ENCODE measurements around the gene ANKRD44.
A peak's percentile ranks its signal among the peaks of the same experiment; 100 is the strongest.

ANKRD44 gene

DNA sequence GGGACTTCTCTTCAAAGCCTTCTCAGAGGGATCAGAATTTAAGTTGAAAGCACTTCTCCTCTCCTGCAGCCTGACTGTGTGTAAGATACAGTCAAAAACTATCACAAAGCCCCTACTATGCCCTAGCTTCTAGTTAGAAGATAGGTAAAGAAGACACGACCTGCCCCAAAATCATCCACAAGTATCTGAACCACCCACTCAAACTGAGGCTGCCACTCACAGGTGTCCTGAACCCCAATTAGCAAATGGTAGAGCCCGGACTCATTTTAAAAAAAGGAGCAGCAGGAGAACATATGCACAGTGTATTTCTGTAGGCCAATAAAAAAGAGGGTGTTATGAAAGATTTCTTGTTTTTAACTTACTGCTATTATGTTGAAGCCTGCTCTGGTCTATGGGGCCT is 74.4 kb downstream of the ANKRD44 start:
- DNase-seq (ENCODE audit: low read depth) = no peak
- H3K4me3 ChIP-seq (ENCODE audit: low read depth, low read length) = no peak overlapping the region
- TF ChIP-seq, protein P1, sequence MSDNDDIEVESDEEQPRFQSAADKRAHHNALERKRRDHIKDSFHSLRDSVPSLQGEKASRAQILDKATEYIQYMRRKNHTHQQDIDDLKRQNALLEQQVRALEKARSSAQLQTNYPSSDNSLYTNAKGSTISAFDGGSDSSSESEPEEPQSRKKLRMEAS (IDR thresholded peaks at IDR 0.05; ENCODE audit: low read depth, low read length) = no peak
- TF ChIP-seq MYC (IDR thresholded peaks at IDR 0.05; ENCODE audit: low read depth, low read length) (no peak), POLR2A (IDR thresholded peaks at IDR 0.05; ENCODE audit: extremely low read depth, insufficient read length) (no peak)
- TF ChIP-seq, protein P2, sequence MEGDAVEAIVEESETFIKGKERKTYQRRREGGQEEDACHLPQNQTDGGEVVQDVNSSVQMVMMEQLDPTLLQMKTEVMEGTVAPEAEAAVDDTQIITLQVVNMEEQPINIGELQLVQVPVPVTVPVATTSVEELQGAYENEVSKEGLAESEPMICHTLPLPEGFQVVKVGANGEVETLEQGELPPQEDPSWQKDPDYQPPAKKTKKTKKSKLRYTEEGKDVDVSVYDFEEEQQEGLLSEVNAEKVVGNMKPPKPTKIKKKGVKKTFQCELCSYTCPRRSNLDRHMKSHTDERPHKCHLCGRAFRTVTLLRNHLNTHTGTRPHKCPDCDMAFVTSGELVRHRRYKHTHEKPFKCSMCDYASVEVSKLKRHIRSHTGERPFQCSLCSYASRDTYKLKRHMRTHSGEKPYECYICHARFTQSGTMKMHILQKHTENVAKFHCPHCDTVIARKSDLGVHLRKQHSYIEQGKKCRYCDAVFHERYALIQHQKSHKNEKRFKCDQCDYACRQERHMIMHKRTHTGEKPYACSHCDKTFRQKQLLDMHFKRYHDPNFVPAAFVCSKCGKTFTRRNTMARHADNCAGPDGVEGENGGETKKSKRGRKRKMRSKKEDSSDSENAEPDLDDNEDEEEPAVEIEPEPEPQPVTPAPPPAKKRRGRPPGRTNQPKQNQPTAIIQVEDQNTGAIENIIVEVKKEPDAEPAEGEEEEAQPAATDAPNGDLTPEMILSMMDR (IDR thresholded peaks at IDR 0.05; ENCODE audit: low read depth, low read length) = no peak

GRCh38 chr2:197235711-197236110 is 74.9 kb downstream of the ANKRD44 start:
- TF ChIP-seq POLR2A (IDR thresholded peaks at IDR 0.05; ENCODE audit: extremely low read depth, insufficient read length) = no peak
- TF ChIP-seq, protein P2 (IDR thresholded peaks at IDR 0.05; ENCODE audit: low read depth, low read length) = no peak
- TF ChIP-seq MYC (IDR thresholded peaks at IDR 0.05; ENCODE audit: low read depth, low read length) = no peak
- TF ChIP-seq, protein P1 (IDR thresholded peaks at IDR 0.05; ENCODE audit: low read depth, low read length) = no peak
- no peak overlapping the region for H3K4me3 ChIP-seq (ENCODE audit: low read depth, low read length)
- DNase-seq (ENCODE audit: low read depth) = no peak

DNA sequence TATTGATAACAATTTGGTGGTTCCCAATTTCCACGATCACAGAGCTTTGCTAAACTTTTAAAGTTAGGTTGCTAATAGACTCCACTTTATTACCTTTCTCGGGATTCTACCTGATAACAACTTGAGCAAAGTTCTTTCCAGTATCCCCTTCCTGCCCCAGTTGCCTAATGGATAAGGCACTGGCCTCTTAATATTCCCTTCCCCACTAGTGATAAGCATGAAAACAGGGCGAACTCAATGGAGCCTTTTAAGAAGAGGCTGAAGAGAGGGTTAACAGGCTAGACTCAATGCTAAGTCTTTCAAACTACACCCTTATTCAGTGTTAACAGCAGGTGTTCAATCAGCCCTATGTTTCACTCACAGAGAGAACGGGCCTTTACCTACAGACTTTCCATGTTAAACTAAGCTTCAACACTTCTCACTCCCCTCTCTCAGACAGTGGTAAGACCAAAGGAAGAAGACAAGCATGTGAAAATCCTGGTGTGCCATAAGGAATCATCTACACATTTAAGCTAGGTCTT is 75.8 kb downstream of the ANKRD44 start:
- TF ChIP-seq POLR2A (IDR thresholded peaks at IDR 0.05; ENCODE audit: extremely low read depth, insufficient read length) (no peak), MYC (IDR thresholded peaks at IDR 0.05; ENCODE audit: low read depth, low read length) (no peak)
- TF ChIP-seq, protein P1 (IDR thresholded peaks at IDR 0.05; ENCODE audit: low read depth, low read length) = no peak
- no peak for DNase-seq (ENCODE audit: low read depth)
- H3K4me3 ChIP-seq (ENCODE audit: low read depth, low read length) = no peak overlapping the region

- no peak for DNase-seq (ENCODE audit: low read depth)
- no peak for TF ChIP-seq POLR2A (IDR thresholded peaks at IDR 0.05; ENCODE audit: extremely low read depth, insufficient read length)
- TF ChIP-seq MYC (IDR thresholded peaks at IDR 0.05; ENCODE audit: low read depth, low read length) = no peak
- TF ChIP-seq, protein P1 (IDR thresholded peaks at IDR 0.05; ENCODE audit: low read depth, low read length) = no peak
- TF ChIP-seq, protein P2 (IDR thresholded peaks at IDR 0.05; ENCODE audit: low read depth, low read length) = no peak
Observed at GRCh38 chr2:197233473-197233872, 77.1 kb downstream of the ANKRD44 start.

DNA sequence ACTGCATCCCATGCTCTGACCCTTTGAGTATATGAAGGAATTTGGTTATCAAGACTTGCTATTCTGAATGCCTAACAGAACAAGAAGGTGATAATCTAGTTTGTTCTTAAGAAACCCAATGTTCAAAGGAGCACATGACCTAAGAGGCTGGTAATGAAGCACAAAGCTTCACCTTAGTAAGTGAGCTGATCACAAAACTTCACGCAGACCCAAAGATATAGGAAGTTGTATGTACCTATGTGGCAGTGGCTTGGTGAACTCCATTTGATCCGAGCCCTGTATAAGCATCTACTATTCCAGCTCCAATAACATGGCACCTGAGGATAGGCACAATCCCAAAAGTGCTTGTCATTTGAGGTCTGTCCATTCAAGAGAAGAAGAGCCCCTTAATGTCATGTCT is 78.6 kb downstream of the ANKRD44 start:
- TF ChIP-seq MYC (IDR thresholded peaks at IDR 0.05; ENCODE audit: low read depth, low read length) (no peak), POLR2A (IDR thresholded peaks at IDR 0.05; ENCODE audit: extremely low read depth, insufficient read length) (no peak)
- TF ChIP-seq, protein P1 (IDR thresholded peaks at IDR 0.05; ENCODE audit: low read depth, low read length) = no peak
- TF ChIP-seq, protein P2 (IDR thresholded peaks at IDR 0.05; ENCODE audit: low read depth, low read length) = no peak
- DNase-seq (ENCODE audit: low read depth) = no peak
- no peak overlapping the region for H3K4me3 ChIP-seq (ENCODE audit: low read depth, low read length)

More at GRCh38 chr2:197233473-197233872, 77.1 kb downstream of the ANKRD44 start:
- no peak overlapping the region for H3K4me3 ChIP-seq (ENCODE audit: low read depth, low read length)

DNA sequence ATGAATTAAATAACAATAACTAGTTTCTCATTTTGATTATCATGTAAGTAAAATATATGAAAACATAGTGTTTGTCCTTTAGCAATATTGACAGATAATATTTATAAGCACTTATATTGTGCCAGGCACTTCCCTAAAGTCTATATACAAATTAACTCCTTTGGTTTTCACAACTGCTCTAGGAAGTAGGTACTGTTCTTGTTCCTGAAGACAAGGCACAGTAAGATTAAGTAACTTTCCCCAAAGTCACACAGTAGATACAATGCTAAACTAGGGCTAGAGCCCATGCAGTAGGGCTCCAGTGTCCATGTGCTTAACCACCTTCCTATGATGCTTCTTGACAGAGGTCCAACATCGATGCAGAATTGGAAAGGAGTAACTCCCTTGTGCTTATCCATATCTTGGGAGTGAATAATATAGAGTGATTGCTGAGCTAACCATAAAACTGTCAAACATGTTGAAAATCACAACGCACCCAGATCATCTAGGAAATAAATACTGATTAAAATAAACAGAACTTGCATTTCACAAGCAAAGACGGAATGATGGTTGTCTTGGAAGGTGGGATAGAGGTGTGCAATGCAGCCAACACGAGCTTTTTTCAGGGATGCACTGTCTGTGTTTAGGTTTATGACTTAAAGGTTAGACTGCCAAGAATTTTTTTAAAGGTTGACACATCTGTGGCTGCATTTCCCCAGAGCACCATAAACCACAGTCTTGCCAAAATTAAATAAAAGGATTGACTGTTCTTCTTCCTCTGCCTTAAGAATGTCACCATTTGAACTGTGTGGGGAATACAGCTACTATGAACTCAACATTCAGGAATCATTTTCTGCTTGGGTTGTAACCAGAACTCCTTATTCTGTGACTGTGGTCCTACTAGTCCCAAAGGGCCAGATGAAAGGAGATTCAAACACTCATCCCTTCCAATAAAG is 80.8 kb downstream of the ANKRD44 start:
- no peak for TF ChIP-seq MYC (IDR thresholded peaks at IDR 0.05; ENCODE audit: low read depth, low read length)
- TF ChIP-seq, protein P2 (IDR thresholded peaks at IDR 0.05; ENCODE audit: low read depth, low read length) = no peak
- no peak overlapping the region for H3K4me3 ChIP-seq (ENCODE audit: low read depth, low read length)
- peak; percentile 63 for DNase-seq (ENCODE audit: low read depth)

All from NB4 (cell line).